WTC11 (cell line): ENCODE measurements around the gene HBEGF. TPM values are rescaled to one million over a fixed set of nuclear protein-coding genes. Genes with fewer than 3 reads are reported as not detected.

Experiments used
- ATAC-seq: fragments of 200-7000 bp; cut with Tn5 transposase; 2 replicates; pipeline ENCODE4 v1.10.0; 2021; ENCODE audit warnings: mild to moderate bottlenecking, moderate library complexity
- CTCF ChIA-PET: fragments of 300-600 bp; sonication (Branson Sonifier 250); formaldehyde crosslinking; loops from one replicate; lab custom pipeline; 2021; ENCODE audit warnings: antibody characterized with exemption; lab: Charles Lee
- POLR2A ChIA-PET: fragments of 350-600 bp; sonication (Branson Sonifier 250); formaldehyde crosslinking; loops from one replicate; lab custom pipeline; 2021; ENCODE audit warnings: antibody characterized with exemption; lab: Charles Lee
- DNase-seq: peaks from one replicate; pipeline ENCODE4 v3.0.0; 2021; ENCODE audit warnings: low spot score
- H3K27ac Mint-ChIP-seq: 2 replicates; pipeline ENCODE4 v1.8.0; 2021; ENCODE audit warnings: mixed read lengths
- H3K27me3 Mint-ChIP-seq: 2 replicates; pipeline ENCODE4 v1.8.0; 2021; ENCODE audit warnings: low read depth, mild to moderate bottlenecking, moderate library complexity, mixed read lengths
- H3K36me3 Mint-ChIP-seq: 2 replicates; pipeline ENCODE4 v1.8.0; 2021; ENCODE audit warnings: mixed read lengths
- H3K4me1 Mint-ChIP-seq: 2 replicates; pipeline ENCODE4 v1.8.0; 2022; ENCODE audit warnings: mixed read lengths
- H3K4me3 Mint-ChIP-seq: 2 replicates; pipeline ENCODE4 v1.8.0; 2021; ENCODE audit warnings: mild to moderate bottlenecking, moderate library complexity, mixed read lengths
- H3K9me3 Mint-ChIP-seq: 2 replicates; pipeline ENCODE4 v1.8.0; 2021; ENCODE audit warnings: mixed read lengths
- ATF6 ChIP-seq: sonication (generic); formaldehyde crosslinking; IDR thresholded peaks from 2 replicates; pipeline ENCODE4 v1.8.1; 2023; ENCODE audit warnings: mild to moderate bottlenecking, missing genetic modification reagents
- CTCF ChIP-seq: fragments of 200-600 bp; IDR thresholded peaks from 2 replicates; pipeline ENCODE4 v1.8.0; 2022; ENCODE audit warnings: antibody characterized with exemption
- E2F1 ChIP-seq: sonication (generic); formaldehyde crosslinking; IDR thresholded peaks from 2 replicates; pipeline ENCODE4 v1.8.0; 2022; ENCODE audit warnings: mild to moderate bottlenecking, missing genetic modification reagents
- EMX1 ChIP-seq: fragments of 250-450 bp; sonication (Bioruptor Pico); IDR thresholded peaks from 2 replicates; pipeline ENCODE4 v1.8.0; 2021; ENCODE audit warnings: mild to moderate bottlenecking
- ETV6 ChIP-seq: sonication (generic); formaldehyde crosslinking; IDR thresholded peaks from 2 replicates; pipeline ENCODE4 v1.8.1; 2022; ENCODE audit warnings: mild to moderate bottlenecking, missing genetic modification reagents
- JUN ChIP-seq: sonication (generic); formaldehyde crosslinking; IDR thresholded peaks from 2 replicates; pipeline ENCODE4 v1.8.0; 2023; ENCODE audit warnings: mild to moderate bottlenecking, missing genetic modification reagents
- MXD4 ChIP-seq: fragments of 250-450 bp; sonication (Bioruptor Pico); IDR thresholded peaks from 2 replicates; pipeline ENCODE4 v1.8.0; 2021; ENCODE audit warnings: mild to moderate bottlenecking, moderate library complexity, borderline replicate concordance
- NR2C2 ChIP-seq: sonication (generic); formaldehyde crosslinking; IDR thresholded peaks from 2 replicates; pipeline ENCODE4 v1.8.0; 2022; ENCODE audit warnings: mild to moderate bottlenecking, missing genetic modification reagents
- SMAD4 ChIP-seq: sonication (generic); formaldehyde crosslinking; IDR thresholded peaks from 2 replicates; pipeline ENCODE4 v1.8.0; 2022; ENCODE audit warnings: mild to moderate bottlenecking, missing genetic modification reagents
- STAT6 ChIP-seq: sonication (generic); formaldehyde crosslinking; conservative IDR thresholded peaks from 2 replicates; pipeline ENCODE4 v1.8.1; 2023; ENCODE audit warnings: mild to moderate bottlenecking, low read depth, missing genetic modification reagents, moderate library complexity
- TEAD1 ChIP-seq: sonication (generic); formaldehyde crosslinking; IDR thresholded peaks from 2 replicates; pipeline ENCODE4 v1.8.0; 2022; ENCODE audit warnings: mild to moderate bottlenecking, missing genetic modification reagents
- ZMAT4 ChIP-seq: fragments of 250-450 bp; sonication (Bioruptor Pico); IDR thresholded peaks from 2 replicates; pipeline ENCODE4 v1.9.0; 2021; ENCODE audit warnings: mild to moderate bottlenecking
- ZNF232 ChIP-seq: sonication (generic); formaldehyde crosslinking; IDR thresholded peaks from 2 replicates; pipeline ENCODE4 v1.8.0; 2022; ENCODE audit warnings: mild to moderate bottlenecking, missing genetic modification reagents
- ZNF317 ChIP-seq: sonication (generic); formaldehyde crosslinking; IDR thresholded peaks from 2 replicates; pipeline ENCODE4 v1.8.1; 2023; ENCODE audit warnings: low read depth, mild to moderate bottlenecking, moderate library complexity, missing genetic modification reagents, borderline replicate concordance
- ZNF416 ChIP-seq: fragments of 250-450 bp; sonication (Bioruptor Pico); IDR thresholded peaks from 2 replicates; pipeline ENCODE4 v1.9.0; 2021; ENCODE audit warnings: mild to moderate bottlenecking, inconsistent platforms
- ZNF532 ChIP-seq: fragments of 250-450 bp; sonication (Bioruptor Pico); IDR thresholded peaks from 2 replicates; pipeline ENCODE4 v1.9.0; 2021; ENCODE audit warnings: mild to moderate bottlenecking, borderline replicate concordance
- total RNA-seq: library from RNA; stranded (reverse); gene quantifications from 3 replicates; pipeline ENCODE4 v1.2.3, GENCODE V29; 2021

HBEGF gene
- total RNA-seq, 1 experiment from 2014 or later: 4.0 TPM

GRCh38 chr5:140372971-140373487 lies 26.6 kb upstream of the HBEGF start:
- TF ChIP-seq ETV6 (CRISPR knock-in tag): peak; percentile 36; the same call in 1 of the 2 replicates
- TF ChIP-seq CTCF: peak; percentile 66
- no peak for TF ChIP-seq STAT6
- H3K27me3 Mint-ChIP-seq: no peaks in the 10 kb centered on the region; the same call in 1 of the 2 replicates
- POLR2A ChIA-PET: interaction anchor here (0.5 kb wide), 1 partner anchor 23 kb away, joined by 6 read pairs; no protein-coding TSS in a partner anchor
- no peak overlapping the region for H3K4me3 Mint-ChIP-seq
- ATAC-seq (peak; percentile 97), DNase-seq (peak; percentile 88)
- peak overlapping the region; percentile 62 for H3K27ac Mint-ChIP-seq
- H3K9me3 Mint-ChIP-seq: no peaks in the 10 kb centered on the region
- CTCF ChIA-PET: interaction anchor here (0.6 to 3.3 kb wide), 45 partner anchors 9 to 469 kb away, joined by 3 to 53 read pairs (median 4); partner anchors contain the start of genes ANKHD1, EIF4EBP3, HBEGF and IK
- peaks cover 4% of the 10 kb centered on the region for H3K4me1 Mint-ChIP-seq
- H3K36me3 Mint-ChIP-seq: no peaks in the 10 kb centered on the region

GRCh38 chr5:140371356-140372151 lies 25.2 kb upstream of the HBEGF start:
- no peak overlapping the region for H3K27ac Mint-ChIP-seq
- H3K4me3 Mint-ChIP-seq: no peak overlapping the region
- DNase-seq (no peak), ATAC-seq (no peak)
- peaks cover 4% of the 10 kb centered on the region for H3K4me1 Mint-ChIP-seq
- H3K27me3 Mint-ChIP-seq: no peaks in the 10 kb centered on the region; the same call in 1 of the 2 replicates
- H3K9me3 Mint-ChIP-seq: no peaks in the 10 kb centered on the region
- H3K36me3 Mint-ChIP-seq: no peaks in the 10 kb centered on the region
- POLR2A ChIA-PET: no interaction called here
- CTCF ChIA-PET: interaction anchor here (0.6 to 3.3 kb wide), 18 partner anchors 9 to 352 kb away, joined by 3 to 53 read pairs (median 7); partner anchors contain the start of genes ANKHD1, EIF4EBP3, HBEGF and IK
- no peak for TF ChIP-seq NR2C2 (CRISPR knock-in tag)
- no peak for TF ChIP-seq ATF6 (CRISPR knock-in tag)
- TF ChIP-seq SMAD4: no peak
- no peak for TF ChIP-seq JUN
- no peak for TF ChIP-seq ZNF532 (CRISPR knock-in tag)
- TF ChIP-seq ZNF317: no peak
- TF ChIP-seq E2F1 (CRISPR knock-in tag): no peak
- no peak for TF ChIP-seq ZNF416 (CRISPR knock-in tag)
- TF ChIP-seq TEAD1 (CRISPR knock-in tag): no peak
- TF ChIP-seq EMX1 (CRISPR knock-in tag): no peak
- no peak for TF ChIP-seq ZMAT4 (CRISPR knock-in tag)
- TF ChIP-seq MXD4 (CRISPR knock-in tag): no peak
- TF ChIP-seq ZNF232: no peak
